ENCODE measurements around the gene TXNDC12.
"Not testable (repeated sequence)": the region's sequence is repeated elsewhere in the genome, so short reads cannot be mapped to it uniquely, and the experiment has no call there.

Gene TXNDC12

GRCh38 chr1:52045666-52046195, 9.3 kb downstream of the TXNDC12 start:
- not testable (repeated sequence) for DNase-seq

- DNase-seq, result no peak
Observed at GRCh38 chr1:52045236-52045635, 9.8 kb downstream of the TXNDC12 start.

GRCh38 chr1:52041551-52042185, 13.3 kb downstream of the TXNDC12 start:
- DNase-seq, result no peak

GRCh38 chr1:52037909-52038308, 17.1 kb downstream of the TXNDC12 start:
- no peak for DNase-seq

GRCh38 chr1:52037402-52037814, 17.6 kb downstream of the TXNDC12 start:
- peak; percentile 63 for DNase-seq

GRCh38 chr1:52034050-52034384, 21.0 kb downstream of the TXNDC12 start:
- DNase-seq, result no peak

- DNase-seq, result peak; percentile 93
Observed at GRCh38 chr1:52033190-52034049, 21.6 kb downstream of the TXNDC12 start, which contains the start of gene KTI12. Gene KTI12, minus strand, starts transcription at chr1:52033810. Its CDS starts 49 bp downstream, at chr1:52033761.

- DNase-seq, result no peak
Observed at GRCh38 chr1:52032785-52033131, 22.2 kb downstream of the TXNDC12 start.

- DNase-seq, result no peak
Observed at GRCh38 chr1:52032124-52032784, 22.7 kb downstream of the TXNDC12 start.

GRCh38 chr1:52028839-52029238, 26.2 kb downstream of the TXNDC12 start:
- not testable (repeated sequence) for DNase-seq

- DNase-seq, result no peak
Observed at GRCh38 chr1:52028328-52028727, 26.7 kb downstream of the TXNDC12 start.

- no peak for DNase-seq
Observed at GRCh38 chr1:52026278-52026677, 28.7 kb downstream of the TXNDC12 start.

GRCh38 chr1:52022133-52022532, 32.9 kb downstream of the TXNDC12 start:
- DNase-seq, result no peak

GRCh38 chr1:52008071-52008809, 46.8 kb downstream of the TXNDC12 start:
- DNase-seq, result no peak

GRCh38 chr1:52007215-52008002, 47.6 kb downstream of the TXNDC12 start:
- no peak for DNase-seq

GRCh38 chr1:52006081-52006553, 48.9 kb downstream of the TXNDC12 start:
- DNase-seq, result not testable (repeated sequence)

GRCh38 chr1:52005548-52005947, 49.4 kb downstream of the TXNDC12 start:
- not testable (repeated sequence) for DNase-seq

- DNase-seq, result no peak
Observed at GRCh38 chr1:52003877-52004276, 51.1 kb downstream of the TXNDC12 start.

- peak; percentile 90 for DNase-seq
Observed at GRCh38 chr1:52002038-52002917, 52.7 kb downstream of the TXNDC12 start.

GRCh38 chr1:51998701-51999100, 56.3 kb downstream of the TXNDC12 start:
- DNase-seq, result no peak

GRCh38 chr1:51997974-51998382, 57.0 kb downstream of the TXNDC12 start:
- DNase-seq, result no peak

Data from NCI-H2171 treated with DMSO at 0.1 percent for 48 hours (cell line).